B cell (primary cell): Measurements from ENCODE around the gene SEC24A.

Experiments
- EZH2 ChIP-seq: IDR thresholded peaks from 2 replicates; pipeline ENCODE4 v1.6.1; 2012; ENCODE audit warnings: borderline replicate concordance, low read depth, mild to moderate bottlenecking, moderate library complexity, low read length; ENCODE audit not compliant: insufficient read depth, poor library complexity, severe bottlenecking
- TF ChIP-seq, protein P1 (sequence below): fragments of 200-600 bp; IDR thresholded peaks from one replicate; pipeline ENCODE4 v1.8.0; 2022; ENCODE audit warnings: antibody characterized with exemption, mild to moderate bottlenecking

DNA sequence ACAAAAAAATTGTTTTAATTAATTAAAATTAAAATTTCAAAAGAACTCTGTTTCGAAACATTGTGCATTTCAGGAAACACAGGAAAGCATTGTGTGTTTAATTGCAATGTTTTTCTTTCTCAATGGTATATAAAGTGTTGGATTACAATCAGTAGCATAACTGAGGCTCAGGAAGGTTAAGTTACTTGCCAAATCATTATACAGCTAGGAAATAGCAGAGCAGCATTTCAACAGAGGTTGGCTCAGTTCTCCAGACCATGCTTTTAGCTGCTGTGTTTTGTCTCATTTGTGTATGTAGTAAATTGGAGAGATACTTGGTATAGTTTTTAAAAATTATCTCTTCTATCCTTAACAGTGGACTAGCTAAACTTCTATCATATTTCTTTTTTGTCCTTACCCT is 59.7 kb downstream of the SEC24A start:
- TF ChIP-seq, protein P1, sequence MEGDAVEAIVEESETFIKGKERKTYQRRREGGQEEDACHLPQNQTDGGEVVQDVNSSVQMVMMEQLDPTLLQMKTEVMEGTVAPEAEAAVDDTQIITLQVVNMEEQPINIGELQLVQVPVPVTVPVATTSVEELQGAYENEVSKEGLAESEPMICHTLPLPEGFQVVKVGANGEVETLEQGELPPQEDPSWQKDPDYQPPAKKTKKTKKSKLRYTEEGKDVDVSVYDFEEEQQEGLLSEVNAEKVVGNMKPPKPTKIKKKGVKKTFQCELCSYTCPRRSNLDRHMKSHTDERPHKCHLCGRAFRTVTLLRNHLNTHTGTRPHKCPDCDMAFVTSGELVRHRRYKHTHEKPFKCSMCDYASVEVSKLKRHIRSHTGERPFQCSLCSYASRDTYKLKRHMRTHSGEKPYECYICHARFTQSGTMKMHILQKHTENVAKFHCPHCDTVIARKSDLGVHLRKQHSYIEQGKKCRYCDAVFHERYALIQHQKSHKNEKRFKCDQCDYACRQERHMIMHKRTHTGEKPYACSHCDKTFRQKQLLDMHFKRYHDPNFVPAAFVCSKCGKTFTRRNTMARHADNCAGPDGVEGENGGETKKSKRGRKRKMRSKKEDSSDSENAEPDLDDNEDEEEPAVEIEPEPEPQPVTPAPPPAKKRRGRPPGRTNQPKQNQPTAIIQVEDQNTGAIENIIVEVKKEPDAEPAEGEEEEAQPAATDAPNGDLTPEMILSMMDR = no peak
- no peak for TF ChIP-seq EZH2
